Bronchial epithelial cell (primary cell): ENCODE data around the gene DDX19B. TPM values are rescaled to one million over a fixed set of nuclear protein-coding genes. Genes with fewer than 3 reads are reported as not detected.

Experiments
- DNase-seq: peaks from one replicate; pipeline ENCODE4 v3.0.0-alpha.2; 2010; ENCODE audit warnings: low read depth
- FAIRE-seq: peaks from 2 replicates; lab custom pipeline; 2011; peaks lifted over from hg19 to GRCh38; lab: Jason Lieb, UNC
- H3K27me3 ChIP-seq: 2 replicates; pipeline ENCODE4 v1.5.1; 2011; ENCODE audit warnings: low read length; ENCODE audit not compliant: control insufficient read depth, insufficient read depth
- H3K36me3 ChIP-seq: 2 replicates; pipeline ENCODE4 v1.5.1; 2011; ENCODE audit warnings: low read length; ENCODE audit not compliant: control insufficient read depth, insufficient read depth
- H3K4me3 ChIP-seq: 2 replicates; pipeline ENCODE4 v1.5.1; 2011; ENCODE audit warnings: mild to moderate bottlenecking, low read depth, low read length, control low read depth
- total RNA-seq: library from RNA; depleted of rRNA; stranded (reverse); fragments of >200 nt; gene quantifications from 2 replicates; pipeline ENCODE4 v1.2.1, GENCODE V29; 2014
- TF ChIP-seq, protein P1 (sequence below): IDR thresholded peaks from 2 replicates; pipeline ENCODE4 v1.5.1; 2011; ENCODE audit warnings: mild to moderate bottlenecking, moderate library complexity, low read length, control low read depth, inconsistent platforms; ENCODE audit not compliant: insufficient read depth, severe bottlenecking

Gene DDX19B
- total RNA-seq, 1 donor from 2014 or later, result 41.3 TPM

DNA sequence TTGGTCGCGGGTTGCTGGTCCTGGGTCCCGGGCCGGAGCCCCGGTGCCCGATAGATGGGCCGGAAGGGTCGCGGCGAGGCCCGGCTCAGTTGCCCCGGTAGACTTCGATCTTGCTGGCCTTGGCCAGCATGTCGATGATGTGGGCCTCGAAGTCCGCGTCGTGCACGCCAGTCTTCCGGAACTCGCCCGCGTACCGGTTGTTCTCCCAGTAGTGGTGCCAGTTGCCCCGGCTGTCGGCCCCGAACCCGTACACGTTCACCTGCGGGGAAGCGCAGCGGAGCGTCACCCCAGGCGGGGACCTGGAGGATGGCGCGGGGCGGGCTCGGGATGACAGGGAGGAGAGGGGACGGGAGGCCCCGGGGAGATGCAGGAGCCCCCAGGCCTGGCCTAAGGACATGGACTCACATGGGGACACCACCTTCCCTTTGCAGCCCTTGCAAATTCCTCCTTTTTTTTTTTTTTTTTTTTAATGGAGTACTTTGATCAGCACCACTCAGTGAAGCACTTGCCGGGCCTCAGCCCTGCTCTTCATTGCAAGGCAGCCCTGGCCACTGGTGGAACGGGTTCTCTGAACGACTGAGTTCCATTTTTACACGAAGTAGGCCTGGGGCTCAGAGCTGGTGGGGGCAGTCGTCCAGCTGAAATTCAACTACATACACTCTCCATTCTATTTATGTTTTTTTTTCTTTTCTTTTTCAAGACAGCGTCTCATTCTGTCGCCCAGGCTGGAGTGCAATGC, 82.8 kb downstream of the DDX19B start:
- no peak for FAIRE-seq
- Histone ChIP-seq H3K27me3 (no peaks in the 10 kb centered on the region), H3K4me3 (peak overlapping the region; percentile 88), H3K36me3 (peaks cover 2% of the 10 kb centered on the region)
- no peak for DNase-seq
- TF ChIP-seq, protein P1, sequence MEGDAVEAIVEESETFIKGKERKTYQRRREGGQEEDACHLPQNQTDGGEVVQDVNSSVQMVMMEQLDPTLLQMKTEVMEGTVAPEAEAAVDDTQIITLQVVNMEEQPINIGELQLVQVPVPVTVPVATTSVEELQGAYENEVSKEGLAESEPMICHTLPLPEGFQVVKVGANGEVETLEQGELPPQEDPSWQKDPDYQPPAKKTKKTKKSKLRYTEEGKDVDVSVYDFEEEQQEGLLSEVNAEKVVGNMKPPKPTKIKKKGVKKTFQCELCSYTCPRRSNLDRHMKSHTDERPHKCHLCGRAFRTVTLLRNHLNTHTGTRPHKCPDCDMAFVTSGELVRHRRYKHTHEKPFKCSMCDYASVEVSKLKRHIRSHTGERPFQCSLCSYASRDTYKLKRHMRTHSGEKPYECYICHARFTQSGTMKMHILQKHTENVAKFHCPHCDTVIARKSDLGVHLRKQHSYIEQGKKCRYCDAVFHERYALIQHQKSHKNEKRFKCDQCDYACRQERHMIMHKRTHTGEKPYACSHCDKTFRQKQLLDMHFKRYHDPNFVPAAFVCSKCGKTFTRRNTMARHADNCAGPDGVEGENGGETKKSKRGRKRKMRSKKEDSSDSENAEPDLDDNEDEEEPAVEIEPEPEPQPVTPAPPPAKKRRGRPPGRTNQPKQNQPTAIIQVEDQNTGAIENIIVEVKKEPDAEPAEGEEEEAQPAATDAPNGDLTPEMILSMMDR, result no peak

DNA sequence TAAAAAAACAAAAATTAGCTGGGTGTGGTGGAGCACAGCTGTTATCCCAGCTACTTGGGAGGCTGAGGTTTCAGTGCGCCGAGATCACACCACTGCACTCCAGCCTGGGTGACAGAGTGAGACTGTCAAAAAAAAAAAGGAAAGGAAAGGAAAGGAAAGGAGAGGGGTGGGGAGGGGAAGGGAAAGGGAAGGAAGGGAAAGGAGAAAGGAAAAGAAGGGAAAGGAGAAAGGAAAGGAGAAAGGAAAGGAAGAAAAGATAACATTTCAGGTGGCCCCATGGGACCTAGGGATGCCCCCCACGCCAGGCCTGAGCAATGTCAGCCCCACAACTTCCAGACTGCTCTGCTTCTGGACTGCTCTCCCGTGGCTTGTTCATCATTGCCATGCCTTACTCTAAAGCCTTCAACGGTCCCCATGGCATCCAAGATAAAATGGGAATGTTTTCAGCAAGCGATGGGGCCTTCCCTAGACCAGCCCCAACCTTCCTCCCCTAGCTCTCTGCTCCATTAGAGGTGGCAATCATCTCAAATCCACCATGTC, 84.5 kb downstream of the DDX19B start:
- TF ChIP-seq, protein P1, result no peak
- H3K4me3 ChIP-seq, result no peak overlapping the region
- DNase-seq, result no peak
- no peak for FAIRE-seq
- peaks cover 2% of the 10 kb centered on the region for H3K36me3 ChIP-seq
- H3K27me3 ChIP-seq, result no peaks in the 10 kb centered on the region

Other genes starting within 250 kb of the DDX19B start
- 4.1 and 8.4 TPM in 2 replicates for gene PDPR, start 184.9 kb upstream of the DDX19B start, total RNA-seq
- 0.13 TPM in 1 of 2 replicates, not detected in the other for gene CLEC18C, start 125.4 kb upstream of the DDX19B start, total RNA-seq
- 31.3 and 54.0 TPM in 2 replicates for gene EXOSC6, start 47.2 kb upstream of the DDX19B start, total RNA-seq
- 338 and 446 TPM in 2 replicates for gene AARS1, start 9.7 kb upstream of the DDX19B start, total RNA-seq
- 21.3 and 27.9 TPM in 2 replicates for gene DDX19A, start 47.7 kb downstream of the DDX19B start, total RNA-seq
- 2.6 and 3.2 TPM in 2 replicates for gene ST3GAL2, start 139.9 kb downstream of the DDX19B start, total RNA-seq
- 13.2 and 16.1 TPM in 2 replicates for gene FCSK, start 155.4 kb downstream of the DDX19B start, total RNA-seq
- gene COG4, start 224.4 kb downstream of the DDX19B start, total RNA-seq, result 45.3 and 46.7 TPM in 2 replicates
- 58.1 and 80.6 TPM in 2 replicates for gene SF3B3, start 224.6 kb downstream of the DDX19B start, total RNA-seq